HepG2 (cell line): Measurements from ENCODE around the gene DRAM1. TPM values are rescaled to one million over a fixed set of nuclear protein-coding genes. Genes with fewer than 3 reads are reported as not detected.
A peak's percentile ranks its signal among the peaks of the same experiment; 100 is the strongest.

ENCODE experiments used
- ATAC-seq: fragments of 200-7000 bp; cut with Tn5 transposase; 3 replicates; pipeline ENCODE4 v1.9.1; 2020; ENCODE audit warnings: mild to moderate bottlenecking, moderate library complexity
- BruUV-seq: library from RNA; stranded (reverse); fragments of 400-500 nt; replicated peaks from 2 replicates; lab custom pipeline; 2021; lab: Mats Ljungman, UMichigan
- CTCF ChIA-PET: fragments of 300-600 bp; formaldehyde crosslinking; extraction: SDS; loops from one replicate; lab custom pipeline; 2021; ENCODE audit warnings: low total read pairs, inconsistent platforms, low intra/inter-chr PET ratio; lab: Yijun Ruan, JAX
- POLR2A ChIA-PET: fragments of 350-600 bp; sonication (Branson Sonifier 250); formaldehyde crosslinking; loops from one replicate; lab custom pipeline; 2020; ENCODE audit warnings: antibody characterized with exemption, inconsistent platforms; lab: Yijun Ruan, JAX
- DNase-seq: peaks from one replicate; pipeline ENCODE4 v3.0.0-alpha.2; 2015; ENCODE audit warnings: low spot score
- FAIRE-seq: peaks from 3 replicates; lab custom pipeline; 2011; peaks lifted over from hg19 to GRCh38; lab: Jason Lieb, UNC
- H2AFZ ChIP-seq: one replicate; pipeline ENCODE4 v1.6.1; 2011; ENCODE audit warnings: low read length, inconsistent platforms
- H3K27ac ChIP-seq: fragments of 300-600 bp; 3 replicates; pipeline ENCODE4 v1.8.0; 2011; ENCODE audit warnings: mixed run types, mild to moderate bottlenecking, mixed read lengths, low read length, inconsistent platforms; ENCODE audit not compliant: insufficient read depth; ENCODE audit errors: extremely low read length
- H3K27me3 ChIP-seq, 2 experiments: fragments of 200-600 bp in 1 of 2; 2 replicates in 1 of 2; 3 replicates in 1 of 2; pipeline versions ENCODE4 v1.6.0 to v1.8.0; 2011; ENCODE audit warnings: low read length in 2 of 2, mild to moderate bottlenecking in 2 of 2, moderate library complexity in 2 of 2, inconsistent platforms in 1 of 2; ENCODE audit not compliant: insufficient read depth in 2 of 2, control insufficient read depth in 1 of 2
- H3K36me3 ChIP-seq, 2 experiments: fragments of 200-600 bp in 1 of 2; replicated peaks in 1 of 2; 2 replicates in 1 of 2; 3 replicates in 1 of 2; pipeline versions ENCODE4 v1.5.1 to v1.8.0; 2011; ENCODE audit warnings: low read length in 2 of 2, inconsistent platforms in 1 of 2; ENCODE audit not compliant: insufficient read depth in 2 of 2, control insufficient read depth in 1 of 2
- H3K4me1 ChIP-seq: 2 replicates; pipeline ENCODE4 v1.5.1; 2012; ENCODE audit warnings: low read length, inconsistent platforms; ENCODE audit not compliant: insufficient read depth
- H3K4me2 ChIP-seq: 2 replicates; pipeline ENCODE4 v1.6.0; 2011; ENCODE audit warnings: low read depth, low read length, inconsistent platforms
- H3K4me3 ChIP-seq, 3 experiments: fragments of 200-600 bp in 1 of 3; sonication (generic), shearing (Covaris generic) in 1 of 3; replicated peaks in 1 of 3; 2 replicates each; pipeline ENCODE4 v1.5.1; 2011 to 2016; ENCODE audit warnings: low read length in 3 of 3, inconsistent platforms in 2 of 3, low read depth in 2 of 3, mild to moderate bottlenecking in 2 of 3, control low read depth in 1 of 3, mixed read lengths in 1 of 3; ENCODE audit not compliant: insufficient read depth in 1 of 3
- H3K79me2 ChIP-seq: one replicate; pipeline ENCODE4 v1.6.1; 2011; ENCODE audit warnings: low read length, inconsistent platforms; ENCODE audit not compliant: insufficient read depth
- H3K9ac ChIP-seq: 2 replicates; pipeline ENCODE4 v1.6.0; 2011; ENCODE audit warnings: mild to moderate bottlenecking, low read depth, low read length, inconsistent platforms; ENCODE audit not compliant: insufficient read depth
- H3K9me3 ChIP-seq: 2 replicates; pipeline ENCODE4 v1.5.1; 2012; ENCODE audit warnings: mild to moderate bottlenecking, low read length
- H4K20me1 ChIP-seq: 2 replicates; pipeline ENCODE4 v1.6.0; 2011; ENCODE audit warnings: inconsistent platforms, mild to moderate bottlenecking, low read length, moderate library complexity; ENCODE audit not compliant: insufficient read depth
- ESRRA ChIP-seq: sonication (generic); formaldehyde crosslinking; IDR thresholded peaks from 2 replicates; pipeline ENCODE4 v1.5.1; 2020; ENCODE audit warnings: mild to moderate bottlenecking, low read depth, missing genetic modification reagents
- HHEX ChIP-seq: IDR thresholded peaks from 2 replicates; pipeline ENCODE4 v1.6.1; 2016; ENCODE audit warnings: control low read depth
- IRF2 ChIP-seq: IDR thresholded peaks from 2 replicates; pipeline ENCODE4 v1.6.1; 2018; ENCODE audit warnings: missing genetic modification reagents, missing compliant biosample characterization
- NR2F2 ChIP-seq: IDR thresholded peaks from 2 replicates; pipeline ENCODE4 v1.6.1; 2012; ENCODE audit warnings: low read depth, inconsistent platforms, borderline replicate concordance
- PHF21A ChIP-seq: sonication (generic); formaldehyde crosslinking; IDR thresholded peaks from 2 replicates; pipeline ENCODE4 v1.5.0; 2020; ENCODE audit warnings: mild to moderate bottlenecking, missing genetic modification reagents
- SIX1 ChIP-seq: sonication (generic); formaldehyde crosslinking; IDR thresholded peaks from 2 replicates; pipeline ENCODE4 v1.4.0; 2020; ENCODE audit warnings: missing genetic modification reagents, borderline replicate concordance
- TBX3 ChIP-seq: fragments of 450-650 bp; IDR thresholded peaks from 2 replicates; pipeline ENCODE4 v1.6.1; 2017; ENCODE audit warnings: antibody characterized with exemption, mild to moderate bottlenecking, inconsistent platforms, borderline replicate concordance
- ZBTB20 ChIP-seq: sonication (generic); formaldehyde crosslinking; IDR thresholded peaks from 2 replicates; pipeline ENCODE4 v1.8.1; 2023; ENCODE audit warnings: missing genetic modification reagents, low read depth, mild to moderate bottlenecking, borderline replicate concordance
- ZNF484 ChIP-seq: sonication (generic); formaldehyde crosslinking; IDR thresholded peaks from 2 replicates; pipeline ENCODE4 v1.5.1; 2020; ENCODE audit warnings: mild to moderate bottlenecking, low read depth, missing genetic modification reagents, borderline replicate concordance
- WGBS: methylation state at CpG from one replicate; pipeline ENCODE4 v1.1.6; 2017; ENCODE audit warnings: low lambda C conversion rate; 5-methylcytosine and 5-hydroxymethylcytosine counted together
- in situ Hi-C: cut with HindIII; loops from 2 replicates; pipeline ENCODE4 v1.10.0; 2017; ENCODE audit warnings: low pct_unique_long_range_greater_than_20kb; ENCODE audit not compliant: extremely low pct_ligation_motif_present
- intact Hi-C: fragments of 100-400 bp; cut with micrococcal nuclease; formaldehyde crosslinking; loops from one replicate; pipeline ENCODE4 v1.10.0; 2022; ENCODE audit not compliant: unreplicated experiment
- polyA plus RNA-seq, 8 experiments: library from polyadenylated mRNA; depleted of rRNA in 3 of 8; stranded (reverse) in 7 of 8; unstranded in 1 of 8; fragments of >200 nt; fragmentation: Illumina TruSeq in 4 of 8; extraction: Trizol in 4 of 8; gene quantifications; 2 replicates each; pipeline versions ENCODE4 v1.2.1 to v1.2.3, GENCODE V29; 2011 to 2016; ENCODE audit warnings: low read depth in 4 of 8, missing spikeins in 1 of 8, mixed read lengths in 1 of 8; ENCODE audit not compliant: insufficient read depth in 1 of 8
- total RNA-seq, 5 experiments: library from RNA; depleted of rRNA; stranded (reverse); fragments of >200 nt; fragmentation: Illumina TruSeq; extraction: Trizol; gene quantifications; 2 replicates each; pipeline ENCODE4 v1.2.3, GENCODE V29; 2016; ENCODE audit warnings: low read depth in 1 of 5
- TF ChIP-seq, protein P1 (sequence below): sonication (generic); formaldehyde crosslinking; IDR thresholded peaks from 2 replicates; pipeline ENCODE4 v1.4.0; 2020; ENCODE audit warnings: mild to moderate bottlenecking, missing genetic modification reagents, borderline replicate concordance
- TF ChIP-seq, protein P2 (sequence below): IDR thresholded peaks from 2 replicates; pipeline ENCODE4 v1.6.1; 2016; ENCODE audit warnings: low read depth, control low read depth

Gene DRAM1
- total and polyA plus RNA-seq, 2 of the 13 experiments (the other 11 are each of a cell fraction or from before 2014, with no cell fraction given): 20.9 to 32.6 TPM

DNA sequence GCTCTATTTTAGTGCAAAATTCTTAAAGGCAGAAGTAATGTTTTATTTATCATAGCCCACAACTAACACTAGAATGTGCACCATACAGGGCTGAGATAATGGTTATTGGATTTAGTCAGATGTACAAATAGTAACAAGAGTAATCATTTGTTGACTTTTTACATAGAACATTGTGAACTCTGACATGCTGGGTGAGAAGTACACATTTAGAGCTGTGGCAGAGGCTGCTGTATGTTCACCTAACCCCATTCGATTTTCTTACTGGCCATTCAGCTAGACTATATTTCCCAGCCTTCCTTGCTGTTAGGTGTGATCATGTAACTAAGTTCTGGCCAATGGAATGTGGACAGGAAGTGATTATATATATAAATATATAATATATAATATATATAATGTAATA lies 89.1 kb downstream of the DRAM1 start:
- H3K4me2 ChIP-seq: no peak overlapping the region
- no peaks in the 10 kb centered on the region for H4K20me1 ChIP-seq
- ChIA-PET CTCF (no interaction called here), POLR2A (no interaction called here)
- no peak overlapping the region for H3K27ac ChIP-seq
- H3K4me1 ChIP-seq: no peaks in the 10 kb centered on the region
- FAIRE-seq (no peak), ATAC-seq (peak; percentile 84), DNase-seq (no peak)
- WGBS: 0% methylated on average over 1 of the region's 1 CpG
- H3K27me3 ChIP-seq: 0 out of 5 replicates have a peak, but pooled peaks cover 0 to 4% of the 10 kb centered on the region in 2 experiments
- no TSS peak for BruUV-seq
- H3K36me3 ChIP-seq: no peaks in the 10 kb centered on the region
- in situ Hi-C loops (no loop called here), intact Hi-C loops (no loop called here)
- H3K9me3 ChIP-seq: no peaks in the 10 kb centered on the region
- H3K9ac ChIP-seq: no peak overlapping the region
- H3K79me2 ChIP-seq: no peaks in the 10 kb centered on the region
- H3K4me3 ChIP-seq: no peak overlapping the region
- TF ChIP-seq SIX1 (CRISPR knock-in tag) (no peak), HHEX (peak; percentile 72), ZNF484 (CRISPR knock-in tag) (no peak), ZBTB20 (CRISPR knock-in tag) (peak; percentile 52; the same call in 1 of the 2 replicates), NR2F2 (peak; percentile 68; the same call in 1 of the 2 replicates), TBX3 (peak; percentile 42; the same call in 1 of the 2 replicates), PHF21A (CRISPR knock-in tag) (no peak), IRF2 (CRISPR knock-in tag) (no peak), ESRRA (CRISPR knock-in tag) (no peak)
- TF ChIP-seq, protein P1, sequence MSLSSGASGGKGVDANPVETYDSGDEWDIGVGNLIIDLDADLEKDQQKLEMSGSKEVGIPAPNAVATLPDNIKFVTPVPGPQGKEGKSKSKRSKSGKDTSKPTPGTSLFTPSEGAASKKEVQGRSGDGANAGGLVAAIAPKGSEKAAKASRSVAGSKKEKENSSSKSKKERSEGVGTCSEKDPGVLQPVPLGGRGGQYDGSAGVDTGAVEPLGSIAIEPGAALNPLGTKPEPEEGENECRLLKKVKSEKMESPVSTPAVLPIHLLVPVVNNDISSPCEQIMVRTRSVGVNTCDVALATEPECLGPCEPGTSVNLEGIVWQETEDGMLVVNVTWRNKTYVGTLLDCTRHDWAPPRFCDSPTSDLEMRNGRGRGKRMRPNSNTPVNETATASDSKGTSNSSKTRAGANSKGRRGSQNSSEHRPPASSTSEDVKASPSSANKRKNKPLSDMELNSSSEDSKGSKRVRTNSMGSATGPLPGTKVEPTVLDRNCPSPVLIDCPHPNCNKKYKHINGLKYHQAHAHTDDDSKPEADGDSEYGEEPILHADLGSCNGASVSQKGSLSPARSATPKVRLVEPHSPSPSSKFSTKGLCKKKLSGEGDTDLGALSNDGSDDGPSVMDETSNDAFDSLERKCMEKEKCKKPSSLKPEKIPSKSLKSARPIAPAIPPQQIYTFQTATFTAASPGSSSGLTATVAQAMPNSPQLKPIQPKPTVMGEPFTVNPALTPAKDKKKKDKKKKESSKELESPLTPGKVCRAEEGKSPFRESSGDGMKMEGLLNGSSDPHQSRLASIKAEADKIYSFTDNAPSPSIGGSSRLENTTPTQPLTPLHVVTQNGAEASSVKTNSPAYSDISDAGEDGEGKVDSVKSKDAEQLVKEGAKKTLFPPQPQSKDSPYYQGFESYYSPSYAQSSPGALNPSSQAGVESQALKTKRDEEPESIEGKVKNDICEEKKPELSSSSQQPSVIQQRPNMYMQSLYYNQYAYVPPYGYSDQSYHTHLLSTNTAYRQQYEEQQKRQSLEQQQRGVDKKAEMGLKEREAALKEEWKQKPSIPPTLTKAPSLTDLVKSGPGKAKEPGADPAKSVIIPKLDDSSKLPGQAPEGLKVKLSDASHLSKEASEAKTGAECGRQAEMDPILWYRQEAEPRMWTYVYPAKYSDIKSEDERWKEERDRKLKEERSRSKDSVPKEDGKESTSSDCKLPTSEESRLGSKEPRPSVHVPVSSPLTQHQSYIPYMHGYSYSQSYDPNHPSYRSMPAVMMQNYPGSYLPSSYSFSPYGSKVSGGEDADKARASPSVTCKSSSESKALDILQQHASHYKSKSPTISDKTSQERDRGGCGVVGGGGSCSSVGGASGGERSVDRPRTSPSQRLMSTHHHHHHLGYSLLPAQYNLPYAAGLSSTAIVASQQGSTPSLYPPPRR: peak; percentile 51; the same call in 1 of the 2 replicates
- TF ChIP-seq, protein P2, sequence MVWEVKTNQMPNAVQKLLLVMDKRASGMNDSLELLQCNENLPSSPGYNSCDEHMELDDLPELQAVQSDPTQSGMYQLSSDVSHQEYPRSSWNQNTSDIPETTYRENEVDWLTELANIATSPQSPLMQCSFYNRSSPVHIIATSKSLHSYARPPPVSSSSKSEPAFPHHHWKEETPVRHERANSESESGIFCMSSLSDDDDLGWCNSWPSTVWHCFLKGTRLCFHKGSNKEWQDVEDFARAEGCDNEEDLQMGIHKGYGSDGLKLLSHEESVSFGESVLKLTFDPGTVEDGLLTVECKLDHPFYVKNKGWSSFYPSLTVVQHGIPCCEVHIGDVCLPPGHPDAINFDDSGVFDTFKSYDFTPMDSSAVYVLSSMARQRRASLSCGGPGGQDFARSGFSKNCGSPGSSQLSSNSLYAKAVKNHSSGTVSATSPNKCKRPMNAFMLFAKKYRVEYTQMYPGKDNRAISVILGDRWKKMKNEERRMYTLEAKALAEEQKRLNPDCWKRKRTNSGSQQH (CRISPR knock-in tag): no peak
- no peak overlapping the region for H2AFZ ChIP-seq
